ENCODE measurements around the gene CWH43. TPM values are rescaled to one million over a fixed set of nuclear protein-coding genes. Genes with fewer than 3 reads are reported as not detected.
A peak's percentile ranks its signal among the peaks of the same experiment; 100 is the strongest.
"Not testable (repeated sequence)": the region's sequence is repeated elsewhere in the genome, so short reads cannot be mapped to it uniquely, and the experiment has no call there.

The CWH43 gene
- total and polyA plus RNA-seq, 9 of the 15 experiments (the other 6 are each of a cell fraction or from before 2014, with no cell fraction given) = not detected

- DNase-seq (ENCODE audit: extremely low read depth in 1 of 4, low spot score in 3 of 4); H3K36me3 ChIP-seq (ENCODE audit: control insufficient read depth, insufficient read depth, low read length); H3K9ac ChIP-seq (ENCODE audit: insufficient read depth in 1 of 2, low read depth in 2 of 2, low read length in 2 of 2); FAIRE-seq; H2AFZ ChIP-seq (ENCODE audit: low read depth, low read length); H3K27ac ChIP-seq (ENCODE audit: extremely low read depth, low read depth, low read length); intact Hi-C loops (cut with micrococcal nuclease); H3K27me3 ChIP-seq (ENCODE audit: control insufficient read depth in 2 of 2, insufficient read depth in 2 of 2, low read length in 2 of 2); H4K20me1 ChIP-seq (replicated peaks; ENCODE audit: control insufficient read depth, insufficient read depth, low read length); H3K4me3 ChIP-seq; CTCF ChIA-PET (ENCODE audit: low intra/inter-chr PET ratio); in situ Hi-C loops (cut with MboI); POLR2A ChIA-PET; H3K79me2 ChIP-seq (ENCODE audit: control insufficient read depth, insufficient read depth, low read length); H3K9me1 ChIP-seq (ENCODE audit: control insufficient read depth, insufficient read depth, low read length); H3K4me1 ChIP-seq (replicated peaks in 1 of 2; ENCODE audit: control insufficient read depth in 2 of 2, insufficient read depth in 2 of 2, low read length in 2 of 2); H3K4me2 ChIP-seq (ENCODE audit: insufficient read depth, low read length); BruUV-seq (replicated peaks): not testable (repeated sequence)
- ATAC-seq = peak; percentile 38; the same call in 2 of the 3 replicates
- peaks cover 10% of the 10 kb centered on the region for H3K9me3 ChIP-seq (replicated peaks; ENCODE audit: control insufficient read depth, insufficient read depth, low read depth, low read length)
- WGBS (ENCODE audit: insufficient coverage, low coverage, missing lambda C conversion rate) = under 1% methylated on average over 14 of the region's 14 CpGs
- 0 out of 2 replicates have a peak, but pooled peaks have one; percentile 12 for TF ChIP-seq CBX5 (IDR thresholded peaks at IDR 0.05; ENCODE audit: borderline replicate concordance, low read depth)
These were observed 117.5 kb downstream of the CWH43 start for GRCh38 chr4:49103436-49104136.

GRCh38 chr4:49104231-49104930, 118.3 kb downstream of the CWH43 start:
- H2AFZ ChIP-seq (ENCODE audit: low read depth, low read length); H3K9ac ChIP-seq (ENCODE audit: insufficient read depth in 1 of 2, low read depth in 2 of 2, low read length in 2 of 2); H3K4me1 ChIP-seq (replicated peaks in 1 of 2; ENCODE audit: control insufficient read depth in 2 of 2, insufficient read depth in 2 of 2, low read length in 2 of 2); H3K79me2 ChIP-seq (ENCODE audit: control insufficient read depth, insufficient read depth, low read length); POLR2A ChIA-PET; H3K27me3 ChIP-seq (ENCODE audit: control insufficient read depth in 2 of 2, insufficient read depth in 2 of 2, low read length in 2 of 2); H3K36me3 ChIP-seq (ENCODE audit: control insufficient read depth, insufficient read depth, low read length); DNase-seq (ENCODE audit: extremely low read depth in 1 of 4, low spot score in 3 of 4); H3K9me1 ChIP-seq (ENCODE audit: control insufficient read depth, insufficient read depth, low read length); BruUV-seq (replicated peaks); FAIRE-seq; H3K4me2 ChIP-seq (ENCODE audit: insufficient read depth, low read length); H3K27ac ChIP-seq (ENCODE audit: extremely low read depth, low read depth, low read length); H3K4me3 ChIP-seq; CTCF ChIA-PET (ENCODE audit: low intra/inter-chr PET ratio); in situ Hi-C loops (cut with MboI); intact Hi-C loops (cut with micrococcal nuclease); H4K20me1 ChIP-seq (replicated peaks; ENCODE audit: control insufficient read depth, insufficient read depth, low read length): not testable (repeated sequence)
- ATAC-seq = peak; percentile 55
- WGBS (ENCODE audit: insufficient coverage, low coverage, missing lambda C conversion rate) = 1% methylated on average over 17 of the region's 17 CpGs
- H3K9me3 ChIP-seq (replicated peaks; ENCODE audit: control insufficient read depth, insufficient read depth, low read depth, low read length) = peaks cover 11% of the 10 kb centered on the region

GRCh38 chr4:49105248-49105904, 119.3 kb downstream of the CWH43 start:
- H3K9me3 ChIP-seq (replicated peaks; ENCODE audit: control insufficient read depth, insufficient read depth, low read depth, low read length); in situ Hi-C loops (cut with MboI): not testable (repeated sequence)

More at GRCh38 chr4:49105248-49105904, 119.3 kb downstream of the CWH43 start:
- H3K79me2 ChIP-seq (ENCODE audit: control insufficient read depth, insufficient read depth, low read length); H3K9me1 ChIP-seq (ENCODE audit: control insufficient read depth, insufficient read depth, low read length); H3K27me3 ChIP-seq (ENCODE audit: control insufficient read depth in 2 of 2, insufficient read depth in 2 of 2, low read length in 2 of 2); H3K4me2 ChIP-seq (ENCODE audit: insufficient read depth, low read length); H3K4me1 ChIP-seq (replicated peaks in 1 of 2; ENCODE audit: control insufficient read depth in 2 of 2, insufficient read depth in 2 of 2, low read length in 2 of 2); H3K9ac ChIP-seq (ENCODE audit: insufficient read depth in 1 of 2, low read depth in 2 of 2, low read length in 2 of 2); intact Hi-C loops (cut with micrococcal nuclease); POLR2A ChIA-PET; FAIRE-seq; CTCF ChIA-PET (ENCODE audit: low intra/inter-chr PET ratio); H3K27ac ChIP-seq (ENCODE audit: extremely low read depth, low read depth, low read length); ATAC-seq; DNase-seq (ENCODE audit: extremely low read depth in 1 of 4, low spot score in 3 of 4); BruUV-seq (replicated peaks); H4K20me1 ChIP-seq (replicated peaks; ENCODE audit: control insufficient read depth, insufficient read depth, low read length); H3K4me3 ChIP-seq; H3K36me3 ChIP-seq (ENCODE audit: control insufficient read depth, insufficient read depth, low read length); H2AFZ ChIP-seq (ENCODE audit: low read depth, low read length): not testable (repeated sequence)
- WGBS (ENCODE audit: insufficient coverage, low coverage, missing lambda C conversion rate) = 2% methylated on average over 11 of the region's 11 CpGs
